Posterior cingulate gyrus (tissue), 11 donors: ENCODE data around the gene MYBPH.
A peak's percentile ranks its signal among the peaks of the same experiment; 100 is the strongest.

Source experiments
- DNase-seq, 10 donors: peaks; one replicate each; pipeline versions ENCODE4 v3.0.0 to v3.0.0-alpha.2; 2020 to 2021; ENCODE audit warnings: mixed read lengths in 3 of 10
- intact Hi-C: fragments of 100-400 bp; cut with DNase I; formaldehyde crosslinking; loops from one replicate; pipeline ENCODE4 v1.15.1; 2023

The MYBPH gene

DNA sequence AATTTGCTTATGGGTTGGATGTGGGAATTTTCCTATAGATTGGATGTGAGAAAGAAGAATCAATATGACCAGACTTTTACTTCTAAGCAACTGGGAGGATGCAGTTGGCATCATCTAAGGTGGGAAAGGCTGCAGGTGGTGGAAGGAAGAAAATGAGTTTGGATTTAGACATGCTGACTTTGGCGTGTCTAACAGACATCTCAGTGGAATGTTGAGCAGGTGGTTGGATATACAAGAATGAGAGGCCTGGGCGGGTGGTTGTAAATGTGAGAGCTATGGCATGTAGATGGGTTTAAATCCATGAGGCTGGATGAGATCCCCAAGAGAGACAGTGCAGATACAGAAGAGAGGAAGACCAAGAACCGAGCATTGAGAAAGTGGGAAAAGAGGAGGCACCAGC lies 37.6 kb downstream of the MYBPH start:
- intact Hi-C loops, result no loop called here
- peak in 2 of 10 donors; percentile 19 to 48 for DNase-seq

DNA sequence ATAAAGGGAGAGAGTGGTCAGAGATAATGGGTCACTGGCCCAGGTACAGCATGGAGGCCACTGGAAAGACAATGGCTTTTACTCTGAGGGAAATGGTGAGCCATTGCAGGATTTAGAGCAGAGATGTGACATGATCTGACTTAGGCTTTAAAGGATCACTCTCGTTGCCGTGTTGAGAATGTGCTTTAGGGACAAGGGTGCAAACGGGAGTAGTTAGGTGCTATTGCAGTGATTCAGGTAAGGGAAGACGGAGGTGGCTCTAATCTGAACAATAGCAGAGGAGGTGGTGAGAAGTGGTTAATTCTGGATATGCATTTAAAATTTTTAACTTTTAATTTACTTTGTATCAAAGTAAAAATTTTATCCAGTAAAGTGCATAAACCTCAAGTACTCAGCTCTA lies 38.3 kb downstream of the MYBPH start:
- DNase-seq, result no peak
- intact Hi-C loops, result no loop called here

DNA sequence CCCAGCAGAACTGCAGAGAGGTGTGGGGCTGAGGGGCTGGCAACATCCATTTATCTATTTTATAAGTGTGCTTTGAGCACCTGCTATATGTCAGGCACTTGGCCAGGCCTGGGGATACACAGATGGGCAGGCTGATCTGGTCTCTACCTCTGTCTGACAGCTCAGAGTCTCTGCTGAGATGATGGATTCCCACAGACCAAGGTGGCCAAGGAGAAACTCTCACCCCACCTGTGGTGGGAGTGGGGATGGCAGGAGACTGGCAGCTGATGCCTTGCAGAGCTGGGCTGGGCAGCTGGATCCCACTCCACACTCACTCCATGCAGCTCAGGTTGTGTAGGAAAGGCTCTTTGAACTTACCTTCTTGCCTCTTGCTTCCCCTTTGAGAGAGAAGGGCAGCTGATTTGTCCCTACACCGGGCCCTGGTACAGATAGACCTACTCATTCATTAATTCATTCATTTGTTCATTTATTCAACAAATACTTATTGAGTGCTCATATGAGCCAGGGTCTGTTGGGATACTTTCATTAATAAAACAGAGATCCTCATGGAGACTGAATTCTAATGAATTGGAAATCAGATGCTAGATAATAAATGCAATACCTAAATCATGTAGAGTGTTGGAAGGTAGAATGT lies 39.1 kb downstream of the MYBPH start:
- DNase-seq, result peak in 3 of 10 donors; percentile 67 to 68 (median 68)
- intact Hi-C loops, result no loop called here

DNA sequence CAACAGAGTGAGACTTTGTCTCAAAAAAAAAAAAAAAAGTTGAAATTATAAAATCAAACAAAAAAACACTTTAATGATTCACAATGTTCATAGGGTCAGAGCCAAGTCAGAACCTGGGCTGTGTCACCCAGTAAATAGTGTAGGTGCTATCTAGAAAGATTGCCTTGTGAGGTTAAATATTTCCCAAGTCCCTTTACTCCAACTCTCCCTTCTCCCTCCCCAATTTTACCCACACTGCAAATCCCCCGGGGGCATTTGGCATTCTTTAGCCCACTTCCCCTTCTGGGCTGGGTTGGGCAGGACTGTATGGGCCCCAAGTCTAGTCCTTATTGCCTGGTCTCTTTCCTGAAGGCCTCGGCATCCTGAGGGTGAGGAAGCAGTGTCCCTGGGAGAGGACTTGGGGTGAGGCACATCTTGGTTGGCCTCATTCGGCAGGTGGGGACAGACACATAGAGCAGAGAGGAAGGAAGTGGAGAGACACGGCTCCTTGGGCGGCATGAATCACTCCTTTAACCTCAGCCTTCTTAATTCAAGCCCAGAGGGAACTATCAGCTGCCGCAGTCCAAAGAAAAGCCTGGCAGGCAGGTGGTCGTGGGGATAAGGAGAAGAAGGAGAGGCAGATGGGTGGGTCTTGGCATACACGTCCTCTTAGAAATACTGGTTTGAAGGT lies 39.9 kb downstream of the MYBPH start:
- intact Hi-C loops, result no loop called here
- peak in 3 of 10 donors; percentile 16 to 52 (median 49) for DNase-seq

DNA sequence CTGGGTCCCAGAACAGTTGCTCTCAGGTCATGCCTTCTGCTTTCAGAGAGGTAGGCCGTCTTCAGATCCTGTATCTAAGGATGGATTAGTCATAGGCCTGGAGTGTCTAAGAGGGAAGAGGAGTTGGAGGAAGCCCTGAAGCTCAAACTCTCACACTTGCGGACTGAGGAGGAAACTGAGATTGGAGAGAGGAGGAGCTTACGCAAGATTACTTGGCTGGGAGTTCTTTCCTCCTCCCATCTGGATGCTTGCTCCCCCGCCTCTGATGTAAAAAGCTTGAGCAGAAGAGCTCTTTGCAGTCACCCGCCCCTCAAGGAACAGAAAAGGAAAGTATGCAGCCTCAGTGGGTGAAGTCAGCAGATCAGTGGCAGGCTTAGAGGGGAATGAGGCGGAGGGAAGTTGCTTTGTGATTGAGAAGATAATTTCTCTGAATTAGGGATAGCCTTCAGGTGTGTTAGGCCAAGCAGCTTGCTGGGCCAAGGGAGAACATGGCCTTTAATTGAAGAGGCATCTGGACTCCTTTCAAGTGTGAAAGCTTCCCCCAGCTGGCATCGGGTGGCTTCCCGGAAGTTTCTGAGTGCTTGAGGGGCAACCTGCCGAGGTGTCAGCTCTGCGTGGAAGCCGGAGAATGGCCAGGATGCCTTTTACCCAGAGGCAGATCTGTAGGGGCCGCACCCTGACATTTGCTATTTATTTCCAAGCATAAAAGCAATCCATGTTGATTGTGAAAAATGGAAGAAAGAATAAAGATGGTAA lies 41.5 kb downstream of the MYBPH start:
- peak in 3 of 10 donors; percentile 73 to 90 (median 75) for DNase-seq
- intact Hi-C loops, result no loop called here

DNA sequence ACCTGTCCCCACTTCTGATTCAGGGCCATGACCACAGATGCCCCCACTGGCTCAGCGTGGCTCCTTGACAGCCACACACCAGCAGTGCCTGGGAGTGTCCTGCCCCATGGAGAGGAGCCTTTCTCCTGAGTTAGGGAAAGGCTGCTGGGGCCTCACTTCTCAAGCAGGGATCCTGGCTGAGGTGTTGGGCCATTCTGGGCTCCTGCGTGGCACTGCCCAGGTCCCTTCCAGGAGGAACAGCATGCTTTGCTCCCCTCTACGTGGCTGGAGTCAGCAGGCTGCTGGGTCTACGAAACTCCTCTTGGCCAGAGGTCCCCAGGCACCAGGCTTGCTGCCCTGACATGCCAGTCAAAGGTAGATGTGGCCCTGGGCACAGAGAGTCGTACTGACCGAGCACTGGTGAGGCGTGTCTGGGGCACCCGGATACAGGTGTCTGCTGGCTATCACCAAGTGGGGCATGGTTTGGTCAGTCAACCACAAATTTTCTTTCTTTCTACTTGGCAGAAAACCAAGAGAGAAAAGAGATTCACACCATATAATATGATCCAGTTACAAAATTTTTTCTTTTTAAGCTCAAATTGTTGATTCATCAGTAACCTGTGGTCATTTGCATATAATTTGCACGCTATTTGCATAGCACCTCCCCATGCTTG lies 44.0 kb downstream of the MYBPH start:
- peak in 3 of 10 donors; percentile 48 to 85 (median 71) for DNase-seq
- intact Hi-C loops, result no loop called here

DNA sequence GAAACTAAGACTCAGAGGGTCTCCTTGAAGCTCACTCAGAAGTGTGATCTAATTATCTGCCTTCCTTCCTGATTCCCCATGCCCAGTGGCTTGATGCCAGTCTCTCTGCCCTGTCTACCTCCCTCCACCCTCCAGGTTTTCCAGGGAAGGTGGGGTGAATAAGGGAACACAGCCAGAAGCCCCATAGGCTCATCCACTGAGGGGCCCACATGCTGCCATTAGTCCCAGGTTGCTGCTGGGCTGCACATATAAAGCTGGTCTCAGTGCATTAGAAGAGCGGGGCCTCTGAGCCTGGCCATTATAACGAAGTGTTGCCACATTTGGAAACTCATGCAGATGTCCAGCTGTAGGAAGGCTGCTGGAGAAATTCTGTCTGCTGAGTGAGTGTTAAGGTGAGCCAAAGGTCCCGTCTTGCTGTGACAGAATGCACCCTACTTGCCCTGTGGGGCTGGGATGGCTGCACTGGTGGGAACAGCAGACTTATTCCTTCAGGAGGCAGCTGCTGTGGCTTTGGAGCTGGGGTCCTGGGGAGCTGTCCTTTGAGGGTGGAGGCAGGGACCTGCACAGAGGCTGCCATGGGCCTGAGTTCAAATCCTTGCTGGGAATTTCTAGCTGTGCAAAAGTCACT lies 45.2 kb downstream of the MYBPH start:
- DNase-seq, result peak in 4 of 10 donors; percentile 29 to 76 (median 68)
- intact Hi-C loops, result no loop called here

DNA sequence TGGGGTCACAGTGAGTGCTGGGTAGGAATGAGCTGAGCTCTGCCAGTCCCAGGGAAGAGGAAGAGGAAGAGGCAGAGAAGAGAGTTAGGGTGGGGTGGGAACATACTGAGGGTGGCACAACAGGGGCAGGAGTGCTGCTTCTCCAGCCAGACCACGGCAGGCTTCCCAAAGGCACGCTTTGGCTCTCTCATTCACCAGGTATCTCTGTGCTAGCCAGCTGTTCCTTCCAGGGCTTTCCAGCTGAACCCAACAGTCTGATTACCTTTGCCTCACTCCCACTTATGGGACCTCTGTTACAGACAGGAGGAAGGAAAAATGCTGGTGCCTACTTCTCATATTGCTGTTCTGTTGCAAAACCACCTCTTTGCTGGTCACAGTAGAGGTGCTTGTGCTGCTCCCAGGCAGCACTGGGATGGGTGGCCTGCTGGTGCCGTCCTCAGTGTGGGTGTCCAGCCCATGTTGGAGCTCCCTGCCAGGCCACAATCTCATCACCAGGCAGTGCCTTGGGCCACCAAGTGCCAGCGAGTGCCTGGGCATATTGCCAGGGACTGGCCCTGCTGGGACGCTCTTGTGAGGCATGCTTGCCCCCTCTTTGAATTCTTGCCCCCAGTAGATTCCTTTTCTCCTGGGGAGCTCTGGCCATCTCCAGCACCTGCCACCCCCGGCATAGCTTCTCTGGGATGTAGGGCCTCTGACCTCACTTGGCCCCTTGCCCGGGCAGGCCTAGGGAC lies 46.0 kb downstream of the MYBPH start:
- intact Hi-C loops, result loop anchor here (5.0 kb wide), 1 partner anchor 92 kb away; no protein-coding TSS in a partner anchor
- peak; percentile 80 to 98 (median 88) for DNase-seq

DNA sequence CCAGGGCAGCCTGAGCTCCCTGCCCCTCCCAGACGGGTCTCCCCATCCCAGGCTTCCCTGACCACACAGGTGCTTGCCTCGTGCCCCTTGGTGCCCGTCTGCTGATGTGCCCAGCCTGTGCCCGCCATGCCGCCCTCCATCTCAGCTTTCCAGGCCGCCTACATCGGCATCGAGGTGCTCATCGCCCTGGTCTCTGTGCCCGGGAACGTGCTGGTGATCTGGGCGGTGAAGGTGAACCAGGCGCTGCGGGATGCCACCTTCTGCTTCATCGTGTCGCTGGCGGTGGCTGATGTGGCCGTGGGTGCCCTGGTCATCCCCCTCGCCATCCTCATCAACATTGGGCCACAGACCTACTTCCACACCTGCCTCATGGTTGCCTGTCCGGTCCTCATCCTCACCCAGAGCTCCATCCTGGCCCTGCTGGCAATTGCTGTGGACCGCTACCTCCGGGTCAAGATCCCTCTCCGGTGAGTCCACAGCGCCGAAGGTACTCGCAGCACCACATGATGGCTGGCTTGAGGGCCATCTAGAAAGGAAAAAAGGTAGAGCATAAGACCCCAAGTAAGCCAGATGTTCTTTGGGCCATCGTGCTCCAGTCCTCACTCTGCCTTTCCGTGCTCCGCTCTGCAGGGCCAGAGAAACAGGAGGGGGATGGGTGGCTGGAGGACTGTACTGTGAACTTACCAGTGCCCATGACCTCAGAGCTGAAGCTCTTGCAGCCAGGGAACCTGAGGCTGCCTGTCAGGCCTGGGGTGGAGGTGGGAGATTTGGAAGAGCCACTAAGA lies 46.7 kb downstream of the MYBPH start:
- intact Hi-C loops, result loop anchor here (5.0 kb wide), 1 partner anchor 92 kb away; no protein-coding TSS in a partner anchor
- DNase-seq, result peak in 5 of 10 donors; percentile 47 to 89 (median 73)

DNA sequence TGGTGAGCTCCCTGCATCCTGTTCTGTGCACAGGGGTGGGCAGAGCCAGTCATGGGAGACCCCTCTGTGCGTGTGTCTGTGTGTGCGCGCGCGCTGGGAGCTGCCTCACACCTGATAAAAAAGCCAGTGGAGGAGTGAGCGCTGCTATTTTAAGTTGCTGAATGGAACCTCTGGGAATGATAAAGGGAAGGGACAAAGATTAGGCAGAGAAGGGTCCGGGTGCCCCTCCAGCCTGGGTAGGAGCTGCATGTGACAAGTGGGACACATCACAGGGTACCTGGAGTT lies 47.3 kb downstream of the MYBPH start:
- intact Hi-C loops, result loop anchor here (5.0 kb wide), 1 partner anchor 91 kb away; no protein-coding TSS in a partner anchor
- DNase-seq, result no peak

DNA sequence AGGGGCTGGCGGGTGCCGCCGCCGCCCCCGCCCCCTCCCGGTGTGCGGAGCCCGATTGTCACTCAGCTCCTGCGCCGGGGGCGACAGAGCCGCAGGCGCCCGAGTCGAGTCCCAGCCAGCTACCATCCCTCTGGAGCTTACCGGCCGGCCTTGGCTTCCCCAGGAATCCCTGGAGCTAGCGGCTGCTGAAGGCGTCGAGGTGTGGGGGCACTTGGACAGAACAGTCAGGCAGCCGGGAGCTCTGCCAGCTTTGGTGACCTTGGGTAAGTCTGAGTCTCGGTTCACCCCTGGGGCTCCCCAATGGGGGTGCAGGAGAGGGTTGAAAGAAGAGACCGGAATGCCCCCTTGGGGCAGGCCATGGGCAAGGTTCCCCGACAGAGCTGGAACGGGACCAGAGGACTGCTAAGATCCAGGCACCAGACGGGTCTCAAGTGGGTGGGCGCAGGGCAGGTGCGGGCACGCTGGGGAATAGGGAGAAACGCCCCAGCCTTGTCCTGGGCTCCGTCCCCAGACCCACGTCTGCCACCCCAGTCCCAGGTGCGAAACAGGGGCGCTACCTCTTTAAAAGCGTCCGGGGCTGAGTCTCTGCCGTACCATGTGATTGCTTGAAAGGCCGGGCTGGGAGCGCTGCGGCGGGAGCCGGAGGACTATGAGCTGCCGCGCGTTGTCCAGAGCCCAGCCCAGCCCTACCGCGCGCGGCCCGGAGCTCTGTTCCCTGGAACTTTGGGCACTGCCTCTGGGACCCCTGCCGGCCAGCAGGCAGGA lies 47.8 kb downstream of the MYBPH start, which contains the start of gene ADORA1:
ADORA1 (plus strand) TSS at position 61 of the 765 bp plus-strand sequence. CDS start 1,116 bp downstream, outside the sequence.
- intact Hi-C loops, result loop anchor here (5.0 kb wide), 1 partner anchor 91 kb away; no protein-coding TSS in a partner anchor
- peak; percentile 72 to 98 (median 86) for DNase-seq

DNA sequence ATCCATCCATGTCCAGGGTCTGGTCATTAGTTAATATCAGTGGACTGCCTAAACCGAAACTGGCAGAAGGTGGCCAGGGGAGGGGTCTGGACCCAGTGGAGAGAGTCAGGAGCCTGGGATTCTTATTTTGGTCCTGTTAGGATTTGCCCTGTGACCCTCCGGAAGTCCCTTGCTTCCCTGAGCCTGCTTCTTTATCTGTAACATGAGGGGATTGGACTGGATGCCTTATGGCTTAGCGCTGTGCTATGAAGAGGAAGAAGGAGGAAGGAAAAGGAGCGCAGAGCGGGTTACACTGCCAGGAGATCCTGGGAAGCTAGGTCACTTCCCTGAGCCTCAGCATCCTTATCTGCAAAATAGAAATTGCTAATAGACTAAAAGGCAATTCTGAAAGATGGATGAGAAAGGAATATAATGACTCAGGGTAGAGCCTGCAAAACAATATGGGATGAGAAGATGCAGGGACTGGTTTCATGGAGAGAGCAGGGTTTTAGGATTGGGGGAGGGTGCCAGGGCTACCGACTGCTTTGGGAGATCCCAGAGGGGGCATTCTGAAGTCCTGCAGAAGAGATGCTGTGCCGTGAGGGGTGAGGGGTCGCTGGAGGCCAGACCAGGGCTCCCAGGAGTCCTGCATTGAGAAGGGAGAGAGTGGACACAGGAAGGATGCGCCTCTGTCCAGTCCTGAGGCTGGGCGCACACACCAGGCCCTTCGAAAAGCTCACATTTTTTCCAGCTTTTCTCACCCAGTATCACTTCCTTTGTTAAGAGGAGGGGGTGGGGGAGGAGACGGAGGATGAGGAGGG lies 48.6 kb downstream of the MYBPH start:
- intact Hi-C loops, result loop anchor here (5.0 kb wide), 1 partner anchor 90 kb away; no protein-coding TSS in a partner anchor
- DNase-seq, result peak in 3 of 10 donors; percentile 21 to 61 (median 41)

DNA sequence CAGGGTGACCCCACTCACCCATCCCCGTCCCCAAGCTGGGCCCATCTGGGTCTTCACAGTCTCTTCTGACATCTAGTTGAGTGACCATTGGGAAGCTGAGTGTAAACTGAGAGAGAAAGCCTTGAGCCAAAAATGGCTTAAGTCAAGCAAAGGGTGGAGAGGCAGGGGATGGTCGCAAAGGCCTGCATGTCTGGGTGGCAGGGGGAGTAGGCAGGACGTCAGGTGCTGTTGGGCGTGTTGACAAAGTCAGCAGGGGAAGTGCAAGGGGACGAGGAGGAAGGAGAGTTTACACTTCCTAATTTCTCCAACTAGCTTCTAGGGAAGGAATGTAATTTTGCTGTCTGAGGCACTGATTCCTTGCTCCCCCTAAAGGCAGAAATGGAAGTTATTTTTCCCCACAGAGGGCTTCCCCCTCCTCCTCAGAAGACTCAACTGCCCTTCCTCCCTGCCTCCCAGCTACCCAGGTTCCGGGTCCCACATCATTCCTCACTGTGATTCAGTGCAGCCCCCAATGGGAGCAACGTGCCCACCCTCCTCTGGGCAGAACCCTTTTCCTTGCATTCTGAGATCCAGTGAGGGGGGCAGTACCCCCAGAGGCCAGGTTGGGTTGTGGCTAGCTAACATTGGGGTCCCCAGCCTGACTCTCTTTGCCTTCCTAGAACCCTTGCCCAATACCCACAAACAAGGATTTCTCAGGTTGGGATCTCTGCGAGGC lies 49.3 kb downstream of the MYBPH start:
- intact Hi-C loops, result loop anchor here (5.0 kb wide), 1 partner anchor 89 kb away; no protein-coding TSS in a partner anchor
- peak in 4 of 10 donors; percentile 16 to 58 (median 49) for DNase-seq

DNA sequence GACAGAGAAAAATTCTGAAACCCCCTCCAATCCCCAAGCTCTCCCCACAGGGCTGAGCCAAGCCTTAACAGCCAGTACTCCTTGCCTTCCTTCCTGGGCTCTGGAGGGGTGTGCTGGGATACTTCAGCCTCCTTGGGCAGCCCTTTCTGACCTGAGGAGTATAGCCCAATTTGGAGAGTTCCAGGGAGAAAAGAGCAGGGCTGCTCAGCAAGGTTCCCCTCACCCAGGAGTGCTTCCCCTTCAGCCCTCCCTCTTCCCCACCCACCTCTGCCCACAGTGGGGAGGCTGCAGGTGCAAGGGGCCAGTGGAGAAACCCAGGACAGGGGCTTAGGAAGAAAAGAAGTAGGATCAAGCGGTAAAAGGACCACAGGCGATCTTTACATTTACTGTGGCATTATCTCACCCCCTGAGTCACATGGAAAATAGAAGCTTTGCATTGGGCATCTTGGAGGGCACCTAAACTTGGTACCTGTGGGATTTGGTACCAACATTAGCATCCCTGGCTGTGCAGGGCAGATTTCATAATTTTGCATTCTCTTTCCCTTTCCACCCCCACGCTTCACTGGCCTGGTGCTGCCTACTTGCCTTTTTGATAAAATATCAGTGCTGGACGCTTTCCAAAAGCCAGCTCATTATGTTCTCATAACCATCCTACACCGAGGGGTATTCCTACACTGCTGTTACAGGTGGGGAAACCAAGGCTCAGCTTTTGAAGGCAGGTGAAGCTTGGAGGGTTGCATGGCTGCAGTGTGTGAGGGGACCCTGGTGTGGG lies 50.9 kb downstream of the MYBPH start:
- intact Hi-C loops, result loop anchor here (5.0 kb wide), 2 partner anchors 47 to 87 kb away; no protein-coding TSS in a partner anchor
- peak in 2 of 10 donors; percentile 28 to 49 for DNase-seq

DNA sequence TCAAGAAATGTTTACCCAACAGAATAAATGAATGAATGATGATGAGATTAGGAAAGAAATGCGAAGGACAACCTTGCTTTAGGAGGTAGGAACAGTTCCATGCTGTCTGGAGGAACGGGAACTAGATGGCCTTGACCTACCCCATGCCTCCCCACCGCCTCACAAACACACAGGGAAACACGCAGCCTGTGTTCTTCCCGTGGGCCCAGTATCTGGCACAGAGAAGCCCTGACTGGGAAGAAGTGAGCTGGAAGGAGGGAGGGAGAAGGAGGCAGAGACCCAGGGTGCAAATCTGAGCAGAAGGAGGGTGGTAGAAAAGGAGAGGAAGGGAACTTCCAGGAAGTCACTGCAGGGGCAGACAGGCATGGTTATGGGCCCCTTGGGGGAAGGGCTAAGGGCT lies 51.6 kb downstream of the MYBPH start:
- intact Hi-C loops, result loop anchor here (5.0 kb wide), 1 partner anchor 47 kb away; no protein-coding TSS in a partner anchor
- DNase-seq, result peak in 2 of 10 donors; percentile 28 to 42
